HuH-7.5 (cell line): ENCODE data around the gene PWWP2A.

Experiments used
- DNase-seq: peaks from one replicate; pipeline ENCODE4 v3.0.0; 2011; ENCODE audit warnings: low spot score

PWWP2A gene

GRCh38 chr5:160129841-160130240 is 10.6 kb upstream of the PWWP2A start:
- DNase-seq, result no peak

GRCh38 chr5:160128632-160129031 is 9.4 kb upstream of the PWWP2A start:
- DNase-seq, result no peak

- no peak for DNase-seq
Measured at GRCh38 chr5:160119905-160120266, 636 bp upstream of the PWWP2A start.

- peak; percentile 55 for DNase-seq
Measured at GRCh38 chr5:160118349-160119141, 705 bp downstream of the PWWP2A start.

GRCh38 chr5:160116991-160117390 is 2.3 kb downstream of the PWWP2A start:
- no peak for DNase-seq

GRCh38 chr5:160108124-160108523 is 11.1 kb downstream of the PWWP2A start:
- DNase-seq, result no peak

- DNase-seq, result no peak
Measured at GRCh38 chr5:160105686-160106360, 13.4 kb downstream of the PWWP2A start.

- DNase-seq, result no peak
Measured at GRCh38 chr5:160097991-160098390, 21.3 kb downstream of the PWWP2A start.

- no peak for DNase-seq
Measured at GRCh38 chr5:160096178-160096577, 23.1 kb downstream of the PWWP2A start.

- DNase-seq, result no peak
Measured at GRCh38 chr5:160092960-160093707, 26.1 kb downstream of the PWWP2A start.

- DNase-seq, result no peak
Measured at GRCh38 chr5:160092514-160092913, 26.7 kb downstream of the PWWP2A start.

GRCh38 chr5:160090059-160090458 is 29.2 kb downstream of the PWWP2A start:
- no peak for DNase-seq

GRCh38 chr5:160089531-160089930 is 29.7 kb downstream of the PWWP2A start:
- no peak for DNase-seq

- no peak for DNase-seq
Measured at GRCh38 chr5:160088805-160089204, 30.4 kb downstream of the PWWP2A start.

- no peak for DNase-seq
Measured at GRCh38 chr5:160087199-160087598, 32.1 kb downstream of the PWWP2A start.

- no peak for DNase-seq
Measured at GRCh38 chr5:160084144-160084543, 35.1 kb downstream of the PWWP2A start.

- DNase-seq, result no peak
Measured at GRCh38 chr5:160083501-160083900, 35.7 kb downstream of the PWWP2A start.

- no peak for DNase-seq
Measured at GRCh38 chr5:160082614-160083500, 36.4 kb downstream of the PWWP2A start.

- DNase-seq, result no peak
Measured at GRCh38 chr5:160081495-160081894, 37.8 kb downstream of the PWWP2A start.

GRCh38 chr5:160079753-160080152 is 39.5 kb downstream of the PWWP2A start:
- no peak for DNase-seq

GRCh38 chr5:160076997-160077396 is 42.3 kb downstream of the PWWP2A start:
- DNase-seq, result no peak

- no peak for DNase-seq
Measured at GRCh38 chr5:160075073-160075472, 44.2 kb downstream of the PWWP2A start.
